ENCODE results near the gene LAMP5. TPM values are rescaled to one million over a fixed set of nuclear protein-coding genes. Genes with fewer than 3 reads are reported as not detected.

LAMP5 gene
- total RNA-seq, 1 donor from 2014 or later: 3.2 TPM

DNA sequence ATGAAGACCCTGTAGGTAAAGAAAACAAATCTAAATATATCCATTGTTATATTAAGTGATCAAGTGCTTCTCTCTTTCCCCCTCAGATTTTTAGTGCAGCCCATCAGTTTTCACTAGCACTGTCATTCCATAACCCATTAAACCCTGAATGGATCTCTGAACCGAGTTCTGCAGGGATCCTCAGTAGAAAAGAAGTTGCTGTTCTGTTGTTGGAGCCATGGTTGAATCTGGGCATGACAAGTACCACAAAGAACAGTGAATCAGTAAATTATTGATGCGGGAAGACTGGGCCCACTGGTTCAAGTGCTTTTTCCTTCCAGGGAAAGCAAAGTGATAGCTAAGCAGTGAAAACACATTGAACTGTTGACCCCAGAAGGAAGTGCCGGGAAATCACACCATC is 60.4 kb downstream of the LAMP5 start:
- Histone ChIP-seq H4K20me1 (ENCODE audit: low read depth) (no peaks in the 10 kb centered on the region), H3F3A (ENCODE audit: low read depth) (peaks cover 40% of the 10 kb centered on the region), H3K4me1 (peaks cover 80% of the 10 kb centered on the region), H3K36me3 (no peaks in the 10 kb centered on the region), H3K27me3 (peaks cover 22% of the 10 kb centered on the region), H3K27ac (peak overlapping the region; percentile 36), H3K79me2 (ENCODE audit: low read depth) (no peaks in the 10 kb centered on the region), H3K9ac (no peak overlapping the region), H2AFZ (replicated peaks) (no peak overlapping the region), H3K4me2 (peak overlapping the region; percentile 88), H3K4me3 (peak overlapping the region; percentile 37), H3K9me3 (ENCODE audit: low read depth) (no peaks in the 10 kb centered on the region)
- H3K27me3 Mint-ChIP-seq (ENCODE audit: insufficient read depth, low read depth): peaks cover 17% of the 10 kb centered on the region
- no peak for DNase-seq (ENCODE audit: low spot score)
- no peaks in the 10 kb centered on the region for H3K36me3 Mint-ChIP-seq
- H3K9me3 Mint-ChIP-seq: peaks cover 18% of the 10 kb centered on the region
- H3K4me3 Mint-ChIP-seq: no peak overlapping the region
- H3K4me1 Mint-ChIP-seq: peaks cover 50% of the 10 kb centered on the region
- TF ChIP-seq EZH2phosphoT487 (IDR thresholded peaks at IDR 0.05) (no peak), EZH2 (IDR thresholded peaks at IDR 0.05) (no peak)
- TF ChIP-seq, protein P1, sequence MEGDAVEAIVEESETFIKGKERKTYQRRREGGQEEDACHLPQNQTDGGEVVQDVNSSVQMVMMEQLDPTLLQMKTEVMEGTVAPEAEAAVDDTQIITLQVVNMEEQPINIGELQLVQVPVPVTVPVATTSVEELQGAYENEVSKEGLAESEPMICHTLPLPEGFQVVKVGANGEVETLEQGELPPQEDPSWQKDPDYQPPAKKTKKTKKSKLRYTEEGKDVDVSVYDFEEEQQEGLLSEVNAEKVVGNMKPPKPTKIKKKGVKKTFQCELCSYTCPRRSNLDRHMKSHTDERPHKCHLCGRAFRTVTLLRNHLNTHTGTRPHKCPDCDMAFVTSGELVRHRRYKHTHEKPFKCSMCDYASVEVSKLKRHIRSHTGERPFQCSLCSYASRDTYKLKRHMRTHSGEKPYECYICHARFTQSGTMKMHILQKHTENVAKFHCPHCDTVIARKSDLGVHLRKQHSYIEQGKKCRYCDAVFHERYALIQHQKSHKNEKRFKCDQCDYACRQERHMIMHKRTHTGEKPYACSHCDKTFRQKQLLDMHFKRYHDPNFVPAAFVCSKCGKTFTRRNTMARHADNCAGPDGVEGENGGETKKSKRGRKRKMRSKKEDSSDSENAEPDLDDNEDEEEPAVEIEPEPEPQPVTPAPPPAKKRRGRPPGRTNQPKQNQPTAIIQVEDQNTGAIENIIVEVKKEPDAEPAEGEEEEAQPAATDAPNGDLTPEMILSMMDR (IDR thresholded peaks at IDR 0.05): no peak
- H3K27ac Mint-ChIP-seq: peak overlapping the region; percentile 15

DNA sequence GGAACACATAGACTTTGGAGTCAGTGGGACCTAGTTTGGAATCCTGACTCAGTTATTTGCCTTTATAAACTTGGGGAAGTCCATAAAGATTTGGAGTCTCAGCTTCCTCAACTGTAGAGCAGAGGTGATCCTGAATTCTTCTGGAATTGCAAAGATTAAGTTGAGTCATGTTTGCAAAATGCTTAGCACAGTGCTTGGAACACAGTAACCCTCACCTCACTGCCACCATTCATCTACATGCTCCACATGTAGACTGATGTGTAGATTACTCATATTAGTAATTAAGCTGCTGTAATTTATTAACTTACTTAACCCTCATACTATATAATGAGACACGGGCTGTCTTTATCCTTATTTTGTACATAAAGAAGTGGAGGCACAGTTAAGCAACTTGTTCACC is 61.4 kb downstream of the LAMP5 start:
- Histone ChIP-seq H3K4me3 (no peak overlapping the region), H3F3A (ENCODE audit: low read depth) (peaks cover 40% of the 10 kb centered on the region), H3K79me2 (ENCODE audit: low read depth) (no peaks in the 10 kb centered on the region), H3K4me1 (peaks cover 74% of the 10 kb centered on the region), H3K4me2 (no peak overlapping the region), H3K27me3 (peaks cover 12% of the 10 kb centered on the region), H4K20me1 (ENCODE audit: low read depth) (no peaks in the 10 kb centered on the region), H3K36me3 (no peaks in the 10 kb centered on the region), H3K9me3 (ENCODE audit: low read depth) (no peaks in the 10 kb centered on the region), H3K27ac (no peak overlapping the region), H3K9ac (no peak overlapping the region), H2AFZ (replicated peaks) (no peak overlapping the region)
- TF ChIP-seq EZH2 (IDR thresholded peaks at IDR 0.05): no peak
- no peak for TF ChIP-seq EZH2phosphoT487 (IDR thresholded peaks at IDR 0.05)
- TF ChIP-seq, protein P1 (IDR thresholded peaks at IDR 0.05): no peak
- peaks cover 23% of the 10 kb centered on the region for H3K9me3 Mint-ChIP-seq
- no peak for DNase-seq (ENCODE audit: low spot score)
- H3K36me3 Mint-ChIP-seq: peaks cover 4% of the 10 kb centered on the region
- H3K4me3 Mint-ChIP-seq: no peak overlapping the region
- peaks cover 50% of the 10 kb centered on the region for H3K4me1 Mint-ChIP-seq
- no peak overlapping the region for H3K27ac Mint-ChIP-seq
- peaks cover 16% of the 10 kb centered on the region for H3K27me3 Mint-ChIP-seq (ENCODE audit: insufficient read depth, low read depth)

DNA sequence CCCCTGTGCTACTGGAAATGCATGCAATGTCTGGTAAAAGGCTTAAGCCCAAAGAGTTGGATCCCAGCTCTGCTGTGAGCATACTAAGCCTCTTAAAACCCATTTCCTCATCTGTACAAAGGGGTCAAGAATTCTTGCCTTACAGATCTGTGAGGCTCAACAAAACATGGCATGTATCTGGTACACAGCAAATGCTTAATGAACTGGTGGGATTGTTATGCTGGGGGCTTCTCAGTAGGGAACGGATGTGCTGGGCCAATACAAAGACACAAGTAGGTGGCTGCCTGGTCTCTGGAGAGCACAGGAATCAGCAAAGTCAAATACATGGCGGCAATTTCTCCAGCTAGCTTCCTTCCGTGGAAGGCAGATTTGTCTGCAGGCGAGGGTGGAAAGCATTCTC is 62.3 kb downstream of the LAMP5 start:
- peaks cover 4% of the 10 kb centered on the region for H3K36me3 Mint-ChIP-seq
- TF ChIP-seq EZH2 (IDR thresholded peaks at IDR 0.05) (no peak), EZH2phosphoT487 (IDR thresholded peaks at IDR 0.05) (no peak)
- TF ChIP-seq, protein P1 (IDR thresholded peaks at IDR 0.05): no peak
- H3K4me2 ChIP-seq: peak overlapping the region; percentile 38
- H3K27me3 ChIP-seq: peaks cover 3% of the 10 kb centered on the region
- no peak overlapping the region for H3K4me3 Mint-ChIP-seq
- H3K27ac ChIP-seq: no peak overlapping the region
- peaks cover 40% of the 10 kb centered on the region for H3F3A ChIP-seq (ENCODE audit: low read depth)
- H3K9me3 Mint-ChIP-seq: peaks cover 23% of the 10 kb centered on the region
- H3K4me1 Mint-ChIP-seq: peaks cover 46% of the 10 kb centered on the region
- DNase-seq (ENCODE audit: low spot score): peak; percentile 47
- H3K27me3 Mint-ChIP-seq (ENCODE audit: insufficient read depth, low read depth): peaks cover 13% of the 10 kb centered on the region
- no peak overlapping the region for H2AFZ ChIP-seq (replicated peaks)
- no peaks in the 10 kb centered on the region for H3K9me3 ChIP-seq (ENCODE audit: low read depth)
- H3K79me2 ChIP-seq (ENCODE audit: low read depth): no peaks in the 10 kb centered on the region
- H3K36me3 ChIP-seq: no peaks in the 10 kb centered on the region
- no peaks in the 10 kb centered on the region for H4K20me1 ChIP-seq (ENCODE audit: low read depth)
- H3K4me1 ChIP-seq: peaks cover 71% of the 10 kb centered on the region
- H3K27ac Mint-ChIP-seq: no peak overlapping the region
- no peak overlapping the region for H3K9ac ChIP-seq
- H3K4me3 ChIP-seq: no peak overlapping the region
